IMR-90 (cell line): Measurements from ENCODE around the gene ROBO1. TPM values are rescaled to one million over a fixed set of nuclear protein-coding genes. Genes with fewer than 3 reads are reported as not detected.

Experiments
- ATAC-seq: fragments of 200-7000 bp; cut with Tn5 transposase; 2 replicates; pipeline ENCODE4 v1.9.1; 2020; ENCODE audit warnings: low read depth, mild to moderate bottlenecking, moderate library complexity
- BruUV-seq: library from RNA; stranded (reverse); fragments of 400-500 nt; replicated peaks from 2 replicates; lab custom pipeline; 2021; lab: Mats Ljungman, UMichigan
- CTCF ChIA-PET: fragments of 300-600 bp; formaldehyde crosslinking; extraction: SDS; loops from one replicate; lab custom pipeline; 2021; ENCODE audit warnings: antibody characterized with exemption; lab: Yijun Ruan, JAX
- POLR2A ChIA-PET: fragments of 300-600 bp; sonication (Branson Sonifier 250); formaldehyde crosslinking; loops from one replicate; lab custom pipeline; 2022; ENCODE audit warnings: antibody characterized with exemption; ENCODE audit not compliant: unreplicated experiment; lab: Charles Lee
- DNase-seq: peaks from one replicate; pipeline ENCODE4 v3.0.0; 2013
- H2AFZ ChIP-seq: replicated peaks from 2 replicates; pipeline ENCODE3; 2013; ENCODE audit warnings: low read length, mild to moderate bottlenecking; ENCODE audit not compliant: poor library complexity
- H2AK5ac ChIP-seq: 2 replicates; pipeline ENCODE4 v1.6.1; 2013; ENCODE audit warnings: low read depth, low read length, inconsistent platforms
- H2AK9ac ChIP-seq: replicated peaks from 2 replicates; pipeline ENCODE3; 2013; ENCODE audit warnings: mild to moderate bottlenecking, low read depth, low read length, moderate library complexity; ENCODE audit not compliant: poor library complexity
- H2BK120ac ChIP-seq: 2 replicates; pipeline ENCODE4 v1.6.1; 2013; ENCODE audit warnings: low read depth, low read length, inconsistent platforms
- H2BK15ac ChIP-seq: 3 replicates; pipeline ENCODE4 v1.6.1; 2013; ENCODE audit warnings: low read depth, low read length, inconsistent platforms
- H2BK20ac ChIP-seq: 2 replicates; pipeline ENCODE4 v1.6.1; 2013; ENCODE audit warnings: low read depth, mild to moderate bottlenecking, inconsistent platforms, low read length, moderate library complexity
- H2BK5ac ChIP-seq: 2 replicates; pipeline ENCODE4 v1.6.1; 2013; ENCODE audit warnings: mild to moderate bottlenecking, low read depth, low read length, inconsistent platforms; ENCODE audit not compliant: poor library complexity, severe bottlenecking
- H3K14ac ChIP-seq: replicated peaks from 2 replicates; pipeline ENCODE4 v1.6.1; 2013; ENCODE audit warnings: low read depth, low read length, inconsistent platforms
- H3K18ac ChIP-seq: 2 replicates; pipeline ENCODE4 v1.6.1; 2013; ENCODE audit warnings: low read depth, low read length, control low read depth
- H3K23ac ChIP-seq: 2 replicates; pipeline ENCODE4 v1.6.1; 2013; ENCODE audit warnings: low read depth, low read length, inconsistent platforms
- H3K27ac ChIP-seq: 2 replicates; pipeline ENCODE4 v1.5.1; 2013; ENCODE audit warnings: mild to moderate bottlenecking, control low read depth, low read length; ENCODE audit not compliant: insufficient read depth
- H3K27me3 ChIP-seq: 2 replicates; pipeline ENCODE4 v1.6.1; 2013; ENCODE audit warnings: low read length; ENCODE audit not compliant: control insufficient read depth, insufficient read depth
- H3K36me3 ChIP-seq: 2 replicates; pipeline ENCODE4 v1.6.1; 2013; ENCODE audit warnings: low read length, mixed read lengths; ENCODE audit not compliant: control insufficient read depth, insufficient read depth
- H3K4ac ChIP-seq: 2 replicates; pipeline ENCODE4 v1.6.1; 2013; ENCODE audit warnings: low read depth, low read length, inconsistent platforms
- H3K4me1 ChIP-seq: 2 replicates; pipeline ENCODE4 v1.6.1; 2013; ENCODE audit warnings: low read length, mixed read lengths; ENCODE audit not compliant: control insufficient read depth, insufficient read depth
- H3K4me2 ChIP-seq: 2 replicates; pipeline ENCODE4 v1.6.1; 2013; ENCODE audit warnings: low read depth, mild to moderate bottlenecking, control low read depth, low read length, moderate library complexity
- H3K4me3 ChIP-seq: 2 replicates; pipeline ENCODE4 v1.5.1; 2013; ENCODE audit warnings: low read depth, mild to moderate bottlenecking, control low read depth, low read length, moderate library complexity; ENCODE audit not compliant: insufficient read depth
- H3K56ac ChIP-seq: 2 replicates; pipeline ENCODE4 v1.6.1; 2013; ENCODE audit warnings: low read length, inconsistent platforms; ENCODE audit not compliant: insufficient read depth; ENCODE audit errors: extremely low read depth
- H3K79me1 ChIP-seq, 2 experiments: 2 replicates each; pipeline ENCODE4 v1.6.1; 2013; ENCODE audit warnings: low read length in 2 of 2, inconsistent platforms in 1 of 2, low read depth in 1 of 2
- H3K9ac ChIP-seq: 2 replicates; pipeline ENCODE4 v1.6.1; 2013; ENCODE audit warnings: low read depth, low read length, control low read depth
- H3K9me1 ChIP-seq: 2 replicates; pipeline ENCODE4 v1.6.1; 2013; ENCODE audit warnings: low read length, inconsistent platforms; ENCODE audit not compliant: insufficient read depth
- H3K9me3 ChIP-seq: 2 replicates; pipeline ENCODE4 v1.6.1; 2013; ENCODE audit warnings: low read length; ENCODE audit not compliant: control insufficient read depth, insufficient read depth
- H4K20me1 ChIP-seq: 2 replicates; pipeline ENCODE4 v1.6.1; 2013; ENCODE audit warnings: low read length, inconsistent platforms; ENCODE audit not compliant: insufficient read depth
- H4K5ac ChIP-seq: 2 replicates; pipeline ENCODE4 v1.6.1; 2013; ENCODE audit warnings: mild to moderate bottlenecking, low read depth, low read length, control low read depth
- H4K8ac ChIP-seq, 2 experiments: 2 replicates each; pipeline ENCODE4 v1.6.1; 2013; ENCODE audit warnings: low read depth in 2 of 2, low read length in 2 of 2, control low read depth in 1 of 2, inconsistent platforms in 1 of 2
- H4K91ac ChIP-seq: 2 replicates; pipeline ENCODE4 v1.6.1; 2013; ENCODE audit warnings: low read depth, low read length, inconsistent platforms; ENCODE audit not compliant: insufficient read depth
- BHLHE40 ChIP-seq: fragments of 150-350 bp; IDR thresholded peaks from 2 replicates; pipeline ENCODE4 v1.6.1; 2016; ENCODE audit warnings: mild to moderate bottlenecking, low read depth, low read length
- CHD1 ChIP-seq: IDR thresholded peaks from 2 replicates; pipeline ENCODE4 v1.6.1; 2012; ENCODE audit warnings: low read depth, low read length, improper control_type of control experiment
- MAFK ChIP-seq: IDR thresholded peaks from 2 replicates; pipeline ENCODE4 v1.6.1; 2012; ENCODE audit warnings: low read depth, low read length, improper control_type of control experiment
- NFE2L2 ChIP-seq: fragments of 150-350 bp; IDR thresholded peaks from 2 replicates; pipeline ENCODE4 v1.6.1; 2016; ENCODE audit warnings: low read depth, mild to moderate bottlenecking, low read length
- SMC3 ChIP-seq: fragments of 150-350 bp; IDR thresholded peaks from 2 replicates; pipeline ENCODE4 v1.6.1; 2016; ENCODE audit warnings: low read depth, mild to moderate bottlenecking, antibody characterized with exemption, low read length, moderate library complexity
- WGBS, 2 experiments: methylation state at CpG; one replicate each; pipeline versions ENCODE4 v1.1.5 to v1.1.7; 2013; ENCODE audit warnings: missing lambda C conversion rate in 2 of 2; ENCODE audit not compliant: insufficient read length in 1 of 2; ENCODE audit errors: extremely low coverage in 2 of 2; 5-methylcytosine and 5-hydroxymethylcytosine counted together
- dilution Hi-C: fragments of 300-500 bp; cut with HindIII; formaldehyde crosslinking; loops from one replicate; pipeline ENCODE4 v1.14.3; 2018; ENCODE audit warnings: low sequenced_read_pairs; ENCODE audit not compliant: unreplicated experiment
- in situ Hi-C: fragments of 300-500 bp; cut with MboI; formaldehyde crosslinking; loops from 3 replicates; pipeline ENCODE4 v1.14.3; 2019; ENCODE audit warnings: low sequenced_read_pairs, inconsistent platforms, mixed read lengths
- intact Hi-C: fragments of 100-400 bp; cut with micrococcal nuclease; formaldehyde crosslinking; loops from 2 replicates; pipeline ENCODE4 v1.10.0; 2022
- polyA plus RNA-seq, 3 experiments: library from polyadenylated mRNA; depleted of rRNA; stranded (reverse); fragments of >200 nt; gene quantifications; 2 replicates each; pipeline ENCODE4 v1.2.3, GENCODE V29; 2012; ENCODE audit warnings: low replicate concordance in 1 of 3
- total RNA-seq: library from RNA; depleted of rRNA; stranded (reverse); fragments of >200 nt; gene quantifications from 2 replicates; pipeline ENCODE4 v1.2.3, GENCODE V29; 2012

The ROBO1 gene
- total and polyA plus RNA-seq, 2 of the 4 experiments (the other 2 are of a cell fraction), result 24.1 to 53.9 TPM

DNA sequence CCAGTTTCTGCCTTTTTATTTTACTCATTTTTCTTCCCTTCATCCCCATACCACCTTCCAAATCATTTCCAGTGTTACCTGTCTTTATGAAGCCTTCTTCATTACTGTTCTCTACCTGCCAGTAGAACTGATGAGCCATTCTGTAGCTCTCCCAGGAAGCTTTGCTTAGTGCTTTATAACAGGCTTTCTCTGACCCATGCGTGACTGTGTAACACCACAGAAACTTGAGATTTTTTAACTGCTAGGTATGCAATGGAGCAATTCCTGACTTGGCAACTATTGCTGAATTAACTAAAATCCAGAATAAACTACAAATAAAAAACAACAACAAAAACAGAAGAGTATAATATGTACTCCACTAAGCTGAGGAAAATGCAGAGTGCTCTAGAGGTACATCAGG is 289.2 kb downstream of the ROBO1 start:
- no peak for TF ChIP-seq MAFK
- no peak for TF ChIP-seq SMC3
- TF ChIP-seq CHD1, result no peak
- no peak for TF ChIP-seq BHLHE40
- no peak for TF ChIP-seq NFE2L2
- Histone ChIP-seq H3K79me1 (no peaks in the 10 kb centered on the region), H4K5ac (no peak overlapping the region), H3K9me1 (no peaks in the 10 kb centered on the region), H3K4me3 (no peak overlapping the region), H2BK5ac (no peak overlapping the region), H2BK120ac (no peak overlapping the region), H2BK20ac (no peak overlapping the region), H2AK9ac (no peak overlapping the region), H3K56ac (no peak overlapping the region), H3K36me3 (no peaks in the 10 kb centered on the region), H2AK5ac (no peak overlapping the region), H3K27me3 (no peaks in the 10 kb centered on the region), H3K9me3 (no peaks in the 10 kb centered on the region), H3K14ac (no peak overlapping the region), H3K4me1 (no peaks in the 10 kb centered on the region), H3K18ac (no peak overlapping the region), H3K4me2 (no peak overlapping the region), H4K91ac (no peak overlapping the region), H3K27ac (no peak overlapping the region), H3K23ac (no peak overlapping the region), H3K4ac (no peak overlapping the region), H3K9ac (no peak overlapping the region), H4K20me1 (no peaks in the 10 kb centered on the region), H4K8ac (no peak overlapping the region), H2AFZ (no peak overlapping the region), H2BK15ac (no peak overlapping the region)
- DNase-seq, result no peak
- ChIA-PET CTCF (no interaction called here), POLR2A (no interaction called here)
- no TSS peak for BruUV-seq
- in situ Hi-C loops, result loop anchor here (25.0 kb wide), 1 partner anchor 816 kb away; no protein-coding TSS in a partner anchor
- dilution Hi-C loops, result no loop called here
- WGBS, 2 experiments, result no CpG with 5 or more reads among the region's 1 CpG
- intact Hi-C loops, result no loop called here
- no peak for ATAC-seq
